ENCODE results near the gene FAM107A.

DNA sequence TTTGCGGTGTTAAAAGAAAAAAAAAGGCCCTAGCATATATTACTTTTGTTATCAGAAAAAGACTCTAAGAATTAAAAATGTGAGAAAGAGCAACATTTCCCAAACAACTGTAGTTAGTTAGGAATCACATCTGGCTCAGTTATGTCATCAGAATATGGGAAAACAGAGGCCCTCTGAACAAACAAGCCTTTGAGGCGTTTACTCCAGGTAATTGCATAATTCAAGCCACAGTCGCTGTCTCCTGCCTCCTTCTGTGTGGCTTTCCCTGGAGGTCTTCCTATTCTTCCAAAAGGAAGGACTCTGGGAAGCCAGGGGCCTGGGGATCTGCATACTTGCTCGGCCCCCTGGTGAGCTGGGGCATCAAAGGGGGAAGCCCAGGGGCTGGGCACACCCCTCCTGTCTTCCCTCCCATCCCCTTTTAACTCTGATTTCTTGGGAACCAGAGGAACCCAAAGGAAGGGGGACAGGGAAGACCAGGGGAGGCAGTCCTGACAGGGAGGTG, 3.7 kb upstream of the FAM107A start:
- TF ChIP-seq BHLHE40 (IDR thresholded peaks at IDR 0.05; ENCODE audit: borderline replicate concordance) (no peak), SP1 (IDR thresholded peaks at IDR 0.05) (no peak), NFRKB (IDR thresholded peaks at IDR 0.05) (no peak), ZNF384 (IDR thresholded peaks at IDR 0.05) (no peak), FOXM1 (IDR thresholded peaks at IDR 0.05; ENCODE audit: borderline replicate concordance) (no peak), CTBP1 (IDR thresholded peaks at IDR 0.05; ENCODE audit: borderline replicate concordance) (no peak), SUZ12 (IDR thresholded peaks at IDR 0.05) (no peak), FOXA1 (IDR thresholded peaks at IDR 0.05) (no peak), HDGF (IDR thresholded peaks at IDR 0.05; ENCODE audit: borderline replicate concordance) (no peak), FOXK2 (IDR thresholded peaks at IDR 0.05) (no peak)
- TF ChIP-seq, protein P1, sequence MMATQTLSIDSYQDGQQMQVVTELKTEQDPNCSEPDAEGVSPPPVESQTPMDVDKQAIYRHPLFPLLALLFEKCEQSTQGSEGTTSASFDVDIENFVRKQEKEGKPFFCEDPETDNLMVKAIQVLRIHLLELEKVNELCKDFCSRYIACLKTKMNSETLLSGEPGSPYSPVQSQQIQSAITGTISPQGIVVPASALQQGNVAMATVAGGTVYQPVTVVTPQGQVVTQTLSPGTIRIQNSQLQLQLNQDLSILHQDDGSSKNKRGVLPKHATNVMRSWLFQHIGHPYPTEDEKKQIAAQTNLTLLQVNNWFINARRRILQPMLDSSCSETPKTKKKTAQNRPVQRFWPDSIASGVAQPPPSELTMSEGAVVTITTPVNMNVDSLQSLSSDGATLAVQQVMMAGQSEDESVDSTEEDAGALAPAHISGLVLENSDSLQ (IDR thresholded peaks at IDR 0.05) = no peak

All from HEK293T (cell line).